Heart right ventricle (tissue), 16 donors: ENCODE measurements around the gene KLHL29. TPM values are rescaled to one million over a fixed set of nuclear protein-coding genes. Genes with fewer than 3 reads are reported as not detected.

Experiments
- ATAC-seq, 8 donors: fragments of 200-7000 bp; cut with Tn5 transposase; one replicate each; pipeline ENCODE4 v1.9.1; 2020; ENCODE audit warnings: mild to moderate bottlenecking in 8 of 8, moderate library complexity in 8 of 8, moderate number of reproducible peaks in 1 of 8
- DNase-seq, 2 donors: peaks; one replicate each; pipeline ENCODE4 v3.0.0-alpha.2; 2020
- H3K27ac ChIP-seq, 10 donors: fragments of 200-600 bp; sonication (generic) in 2 of 10; one replicate each; pipeline versions ENCODE4 v1.5.0 to v1.8.0; 2020 to 2022; ENCODE audit warnings: mild to moderate bottlenecking in 3 of 10
- H3K27me3 ChIP-seq, 7 donors: fragments of 200-600 bp; one replicate each; pipeline ENCODE4 v1.8.0; 2021 to 2022; ENCODE audit warnings: mild to moderate bottlenecking in 2 of 7
- H3K36me3 ChIP-seq, 9 donors: fragments of 200-600 bp; sonication (generic) in 1 of 9; one replicate each; pipeline versions ENCODE4 v1.5.0 to v1.8.0; 2020 to 2022; ENCODE audit warnings: mild to moderate bottlenecking in 2 of 9
- H3K4me1 ChIP-seq, 9 donors: fragments of 200-600 bp; sonication (generic) in 1 of 9; one replicate each; pipeline versions ENCODE4 v1.5.0 to v1.8.0; 2020 to 2022; ENCODE audit warnings: mild to moderate bottlenecking in 4 of 9
- H3K4me3 ChIP-seq, 10 donors: fragments of 200-600 bp; sonication (generic) in 2 of 10; one replicate each; pipeline versions ENCODE4 v1.5.0 to v1.8.0; 2020 to 2022; ENCODE audit warnings: mild to moderate bottlenecking in 7 of 10, moderate library complexity in 2 of 10
- H3K9me3 ChIP-seq, 11 donors: fragments of 200-600 bp in 10 of 11; sonication (generic) in 2 of 11; one replicate each; pipeline versions ENCODE4 v1.5.0 to v1.8.0; 2013 to 2022; ENCODE audit warnings: mild to moderate bottlenecking in 2 of 11, control low read depth in 1 of 11, moderate library complexity in 1 of 11
- WGBS, 2 donors: extraction: QIAGEN DNeasy Blood & Tissue Kit; methylation state at CpG; one replicate each; pipeline ENCODE4 v1.1.7; 2013; ENCODE audit warnings: inconsistent platforms in 1 of 2; 5-methylcytosine and 5-hydroxymethylcytosine counted together
- intact Hi-C, 10 donors: fragments of 100-400 bp; cut with DNase I; formaldehyde crosslinking; loops; one replicate each; pipeline versions ENCODE4 v1.11.1 to v1.14.2; 2022
- polyA plus RNA-seq, 2 donors: library from polyadenylated mRNA; stranded (reverse); fragments of 200-250 nt; gene quantifications; one replicate each; pipeline ENCODE4 v1.2.3, GENCODE V29; 2013
- total RNA-seq, 10 donors: library from RNA; stranded (reverse); fragmentation: NEBNext Ultra II Directional in 3 of 10; extraction: Animal tissue kit (Norgen Biotek cat#: 25700) in 3 of 10; gene quantifications; one replicate each; pipeline versions ENCODE4 v1.2.1 to v1.2.4, GENCODE V29; 2021 to 2023
- TF ChIP-seq, protein P1 (sequence below), 9 donors: fragments of 200-600 bp; sonication (generic) in 2 of 9; IDR thresholded peaks; one replicate each; pipeline versions ENCODE4 v1.5.0 to v1.8.0; 2021 to 2022; ENCODE audit warnings: antibody characterized with exemption in 9 of 9, mild to moderate bottlenecking in 5 of 9, moderate library complexity in 1 of 9
- donor health status: Arrhythmogenic right ventricular cardiomyopathy.
- donor health status: ischemic (EF 13 %, LVEDD 7.1; RV severe dilation, severe dysfunction).
- donor health status: healthy with polysubstance abuse.
- donor health status: DM: no; HTN: yes; CAD: no.
- donor health status: DM: no; HTN: no; CAD: no.
- donor health status: ischemic (EF 25% LVEDD 6.9; RV normal size, moderate dysfunction).
- donor health status: ischemic (EF 25% LVEDD 5.7; RV mildly dilated, moderate dysfunction).
- donor health status: healthy.
- donor health status: DM: yes; HTN: yes; CAD: no.
- donor health status: Ischemic cardiomyopathy.
- donor health status: ischemic (EF 35%, LVEDD 5.7; RV mildly dilated, moderate dysfunction).
- donor health status: nonischemic (EF 11% LVEDD 7.7; RV severe dilation, severe dysfunction).
- donor health status: DM: yes; HTN: yes; CAD: no.
- donor health status: PGD.
- donor health status: ischemic (EF 29% LVEDD 5.4; RV normal size, mild dysfunction).
- donor health status: nonischemic (EF 23%, LVEDD 6.1; RV moderate dilation, normal function).

KLHL29 gene
- total and polyA plus RNA-seq, 12 donors = 0.71 to 1.5 (median 1.0) TPM

DNA sequence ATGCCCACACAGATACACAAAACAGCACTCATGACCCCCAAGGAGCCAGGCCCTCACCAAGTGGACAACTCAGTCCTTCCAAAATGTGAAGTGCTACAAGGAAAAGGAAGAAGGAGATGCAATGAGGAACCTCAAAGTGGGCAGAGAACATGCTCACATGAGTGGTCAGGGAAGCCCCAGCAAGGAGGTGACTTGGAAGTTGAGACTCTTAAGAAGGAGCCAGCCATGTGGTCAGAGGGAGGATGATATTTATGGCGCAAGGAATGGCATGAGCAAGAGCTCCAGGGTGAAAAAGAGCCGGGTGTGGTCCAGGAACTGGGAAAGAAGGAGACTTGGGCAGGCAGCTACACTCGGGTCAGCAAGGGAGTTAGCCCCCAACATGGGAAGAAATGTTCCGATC lies 30.0 kb upstream of the KLHL29 start:
- intact Hi-C loops = loop anchor here in 1 of 10 donors (10.0 kb wide), 1 partner anchor 450 kb away; no protein-coding TSS in a partner anchor
- H3K27ac ChIP-seq = no peak overlapping the region
- peaks cover 0 to 23% (median 16%) of the 10 kb centered on the region in 7 donors for H3K27me3 ChIP-seq
- H3K36me3 ChIP-seq = no peaks in the 10 kb centered on the region
- DNase-seq = no peak
- H3K4me3 ChIP-seq = no peak overlapping the region
- no peaks in the 10 kb centered on the region for H3K9me3 ChIP-seq
- TF ChIP-seq, protein P1, sequence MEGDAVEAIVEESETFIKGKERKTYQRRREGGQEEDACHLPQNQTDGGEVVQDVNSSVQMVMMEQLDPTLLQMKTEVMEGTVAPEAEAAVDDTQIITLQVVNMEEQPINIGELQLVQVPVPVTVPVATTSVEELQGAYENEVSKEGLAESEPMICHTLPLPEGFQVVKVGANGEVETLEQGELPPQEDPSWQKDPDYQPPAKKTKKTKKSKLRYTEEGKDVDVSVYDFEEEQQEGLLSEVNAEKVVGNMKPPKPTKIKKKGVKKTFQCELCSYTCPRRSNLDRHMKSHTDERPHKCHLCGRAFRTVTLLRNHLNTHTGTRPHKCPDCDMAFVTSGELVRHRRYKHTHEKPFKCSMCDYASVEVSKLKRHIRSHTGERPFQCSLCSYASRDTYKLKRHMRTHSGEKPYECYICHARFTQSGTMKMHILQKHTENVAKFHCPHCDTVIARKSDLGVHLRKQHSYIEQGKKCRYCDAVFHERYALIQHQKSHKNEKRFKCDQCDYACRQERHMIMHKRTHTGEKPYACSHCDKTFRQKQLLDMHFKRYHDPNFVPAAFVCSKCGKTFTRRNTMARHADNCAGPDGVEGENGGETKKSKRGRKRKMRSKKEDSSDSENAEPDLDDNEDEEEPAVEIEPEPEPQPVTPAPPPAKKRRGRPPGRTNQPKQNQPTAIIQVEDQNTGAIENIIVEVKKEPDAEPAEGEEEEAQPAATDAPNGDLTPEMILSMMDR (IDR thresholded peaks at IDR 0.05) = no peak
- 66 to 84% methylated on average over 4 of the region's 4 CpGs for WGBS, 2 donors
- no peak for ATAC-seq
- H3K4me1 ChIP-seq = peaks cover 0 to 23% (median 11%) of the 10 kb centered on the region in 9 donors

DNA sequence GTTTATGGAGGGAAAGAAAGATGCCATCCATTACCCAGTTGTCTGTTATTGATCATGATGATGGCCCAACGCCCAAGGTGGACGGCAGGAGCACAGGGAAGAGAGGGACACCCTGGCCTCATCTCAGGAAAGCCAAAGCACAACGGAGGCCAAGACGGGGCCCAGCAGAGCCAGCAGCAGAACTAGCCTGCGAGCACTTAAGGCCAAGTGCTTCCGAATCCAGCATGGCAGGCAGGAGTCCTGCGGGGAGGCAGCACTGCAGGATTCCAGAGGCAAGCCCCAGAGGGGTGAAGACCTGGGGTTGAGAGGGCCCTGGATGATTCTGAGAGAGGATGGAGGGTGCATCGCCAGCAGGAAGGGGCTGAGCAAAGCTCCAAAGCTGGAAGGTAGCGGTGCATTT lies 28.3 kb upstream of the KLHL29 start:
- ATAC-seq = no peak
- Histone ChIP-seq H3K4me1 (peaks cover 0 to 8% (median 4%) of the 10 kb centered on the region in 9 donors), H3K4me3 (no peak overlapping the region), H3K36me3 (no peaks in the 10 kb centered on the region), H3K9me3 (no peaks in the 10 kb centered on the region), H3K27me3 (peaks cover 0 to 25% (median 13%) of the 10 kb centered on the region in 7 donors), H3K27ac (no peak overlapping the region)
- 94 to 95% methylated on average over 9 of the region's 9 CpGs for WGBS, 2 donors
- TF ChIP-seq, protein P1 (IDR thresholded peaks at IDR 0.05) = no peak
- no peak for DNase-seq
- intact Hi-C loops = loop anchor here in 1 of 10 donors (10.0 kb wide), 1 partner anchor 452 kb away; no protein-coding TSS in a partner anchor

- H3K9me3 ChIP-seq = no peaks in the 10 kb centered on the region
- no peak for ATAC-seq
- peaks cover 0 to 34% (median 20%) of the 10 kb centered on the region in 7 donors for H3K27me3 ChIP-seq
- 89 to 90% methylated on average over 19 of the region's 19 CpGs for WGBS, 2 donors
- H3K36me3 ChIP-seq = no peaks in the 10 kb centered on the region
- H3K4me1 ChIP-seq = no peaks in the 10 kb centered on the region
- no peak overlapping the region for H3K4me3 ChIP-seq
- H3K27ac ChIP-seq = no peak overlapping the region
- TF ChIP-seq, protein P1 (IDR thresholded peaks at IDR 0.05) = no peak
- intact Hi-C loops = loop anchor here in 1 of 10 donors (10.0 kb wide), 1 partner anchor 455 kb away; no protein-coding TSS in a partner anchor
- no peak for DNase-seq
Observed at GRCh38 chr2:23359631-23360567, 25.1 kb upstream of the KLHL29 start.

DNA sequence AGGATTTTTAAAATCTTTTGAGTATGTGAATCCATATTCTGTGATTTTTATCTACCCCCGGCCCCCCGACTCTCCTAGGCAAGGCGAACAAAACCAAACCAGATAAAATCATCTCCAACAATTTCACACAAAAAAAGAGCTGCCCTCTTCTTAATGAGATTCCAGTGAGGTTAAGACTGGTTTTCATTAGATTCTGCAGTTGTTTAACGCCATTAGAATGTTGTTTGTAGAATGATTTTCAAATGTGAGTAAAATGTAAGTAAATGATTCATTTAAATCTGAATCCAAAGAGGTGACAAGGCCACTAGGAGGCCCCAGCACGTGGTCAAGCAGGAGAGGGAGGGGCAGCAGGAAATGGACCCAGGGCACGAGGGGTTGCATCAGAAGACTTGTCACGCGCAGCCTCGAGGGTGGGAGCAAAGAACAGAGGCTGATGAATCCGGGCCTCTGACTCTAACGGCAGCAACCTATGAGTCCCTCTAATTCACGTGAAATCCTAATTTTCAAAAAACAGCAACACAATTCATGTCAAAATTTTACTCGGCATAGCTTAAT lies 24.3 kb upstream of the KLHL29 start:
- intact Hi-C loops = no loop called here
- ATAC-seq = no peak
- WGBS, 2 donors = 68 to 75% methylated on average over 13 of the region's 13 CpGs
- Histone ChIP-seq H3K9me3 (no peaks in the 10 kb centered on the region), H3K27me3 (peaks cover 0 to 40% (median 16%) of the 10 kb centered on the region in 7 donors), H3K4me3 (no peak overlapping the region), H3K27ac (no peak overlapping the region), H3K4me1 (no peaks in the 10 kb centered on the region), H3K36me3 (no peaks in the 10 kb centered on the region)
- TF ChIP-seq, protein P1 (IDR thresholded peaks at IDR 0.05) = no peak
- DNase-seq = no peak
